HK-2 (cell line): ENCODE results near the gene CAMK1.
"Not testable (repeated sequence)": the region's sequence is repeated elsewhere in the genome, so short reads cannot be mapped to it uniquely, and the experiment has no call there.

Experiments
- DNase-seq: peaks from one replicate; pipeline ENCODE4 v3.0.0-alpha.2; 2018; ENCODE audit not compliant: unreplicated experiment

Gene CAMK1

DNA sequence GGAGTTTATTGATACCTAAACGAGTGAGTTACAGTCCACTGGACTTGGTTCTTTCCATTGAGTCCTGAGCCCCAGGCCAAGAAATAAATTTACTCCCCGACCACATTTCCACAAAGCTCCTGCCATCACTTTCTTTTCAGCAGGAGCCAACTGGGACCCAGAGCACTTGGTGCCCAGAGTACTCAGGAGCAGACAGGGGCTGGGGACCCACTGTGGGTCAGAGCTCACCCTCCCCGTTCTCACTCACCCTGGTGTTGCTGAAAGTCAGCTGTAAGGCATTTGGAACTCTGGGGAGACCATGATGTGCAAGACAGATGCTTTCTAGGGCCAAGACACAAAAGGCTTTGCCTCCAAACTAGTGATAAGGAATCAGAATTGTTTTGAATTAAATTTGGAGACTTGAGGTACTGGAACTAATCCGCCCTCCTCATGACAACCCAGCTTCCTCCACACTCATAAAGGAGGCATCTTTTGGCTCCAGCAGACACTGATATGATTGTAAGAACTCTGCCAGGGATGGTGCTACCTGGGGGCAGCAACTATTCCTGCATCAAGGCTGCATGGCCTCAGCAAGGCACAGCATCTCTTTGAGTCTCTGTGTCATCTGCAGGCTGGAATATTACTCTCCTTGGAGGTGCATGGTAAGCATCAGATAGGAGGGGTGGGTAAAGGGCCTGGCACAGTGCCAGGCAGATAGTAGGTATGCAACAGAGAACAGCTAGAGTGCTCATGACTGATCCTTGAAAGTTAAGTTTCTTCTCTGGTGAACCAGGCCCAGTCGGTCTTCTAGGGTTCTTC lies 7.3 kb upstream of the CAMK1 start:
- DNase-seq = no peak

DNA sequence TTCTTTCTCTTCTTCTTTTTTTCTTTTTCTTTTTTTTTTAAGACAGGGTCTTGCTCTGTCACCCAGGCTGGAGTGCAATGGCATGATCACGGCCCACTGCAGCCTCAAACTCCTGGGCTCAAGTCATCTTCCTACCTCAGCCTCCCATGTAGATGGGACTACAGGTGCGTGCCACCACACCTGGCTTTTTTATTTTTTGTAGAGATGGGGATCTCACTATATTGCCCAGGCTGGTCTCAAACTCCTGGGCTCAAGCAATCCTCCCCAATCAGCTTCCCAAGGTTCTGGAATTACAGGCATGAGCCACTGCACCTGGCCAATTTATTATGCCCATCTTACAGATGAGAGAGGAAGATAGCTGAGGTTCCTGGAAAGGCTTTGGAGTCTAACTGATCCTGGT lies 1.3 kb upstream of the CAMK1 start:
- DNase-seq = not testable (repeated sequence)

DNA sequence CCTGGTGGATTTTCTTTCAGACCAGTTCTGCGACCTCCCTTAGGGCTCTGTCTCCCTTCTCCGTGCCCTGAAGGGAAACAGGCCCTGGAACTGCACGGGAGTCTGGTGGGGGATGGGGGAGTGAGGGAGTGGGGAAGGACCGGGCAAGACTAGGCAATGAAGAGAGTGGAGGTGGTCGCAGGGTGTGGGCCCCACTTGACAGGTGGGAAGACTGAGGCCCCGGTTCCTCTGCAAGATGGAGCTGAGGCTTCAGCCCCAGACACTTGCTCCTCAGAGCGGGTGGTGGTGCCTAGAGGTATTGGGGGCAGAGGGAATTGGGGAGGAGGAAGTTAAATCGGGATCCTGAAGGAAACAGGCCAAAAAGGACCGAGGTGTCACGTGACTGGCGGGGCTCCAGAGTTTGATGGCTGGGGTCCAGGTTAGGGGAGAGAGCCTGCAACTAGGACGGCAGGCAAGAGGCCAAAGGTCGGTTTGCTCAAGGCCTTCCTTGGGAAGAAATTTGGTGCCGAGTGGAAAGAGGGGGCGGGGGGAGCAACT lies 597 bp upstream of the CAMK1 start:
- no peak for DNase-seq

DNA sequence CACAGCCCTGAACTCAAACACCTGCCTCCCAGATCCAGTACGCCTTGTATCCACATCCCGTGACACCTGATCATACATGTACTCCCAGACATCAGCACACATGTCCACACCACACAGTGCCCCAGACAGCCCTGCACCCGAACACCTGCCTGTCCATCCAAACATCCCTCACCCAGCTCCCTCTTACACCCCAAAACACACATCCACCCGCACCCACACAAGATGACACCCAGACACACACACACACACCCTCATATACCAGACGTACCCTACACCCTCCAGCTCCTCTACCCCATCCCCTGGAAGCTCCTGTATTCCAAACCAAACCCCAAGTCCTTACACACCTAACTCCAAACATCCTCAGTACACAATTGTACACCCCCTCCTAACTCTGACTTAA lies 735 bp downstream of the CAMK1 start:
- DNase-seq = no peak

DNA sequence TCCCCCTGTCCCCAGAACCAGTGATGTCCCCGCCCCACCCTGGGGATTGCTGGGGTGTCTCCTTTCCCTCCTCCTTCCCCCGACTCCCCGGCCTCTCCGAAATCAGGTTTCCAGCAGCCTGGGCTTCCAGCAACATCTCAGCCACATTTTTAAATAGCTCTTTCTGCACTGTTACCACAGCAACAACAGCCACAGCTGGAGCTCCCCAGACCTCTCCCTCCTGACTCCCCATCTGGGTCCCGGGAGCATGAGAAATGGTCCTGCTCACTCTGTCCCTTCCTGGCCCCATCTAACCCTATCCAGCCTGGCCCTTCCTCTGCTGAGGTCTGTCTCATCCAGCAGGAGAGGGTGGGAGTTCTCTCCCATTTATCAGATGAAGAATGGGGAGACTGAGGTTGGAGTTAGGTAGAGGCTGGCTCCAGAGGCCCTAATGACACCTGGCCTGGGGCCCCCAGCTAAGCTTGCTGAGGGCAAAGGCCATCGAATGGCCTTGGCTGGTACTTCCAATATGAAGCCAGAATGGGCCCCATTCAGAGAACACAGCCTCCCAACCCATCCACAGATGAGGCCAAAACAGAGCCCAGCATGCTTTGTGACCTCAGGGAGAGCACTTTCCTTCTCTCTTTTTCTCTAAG lies 1.5 kb downstream of the CAMK1 start:
- no peak for DNase-seq

DNA sequence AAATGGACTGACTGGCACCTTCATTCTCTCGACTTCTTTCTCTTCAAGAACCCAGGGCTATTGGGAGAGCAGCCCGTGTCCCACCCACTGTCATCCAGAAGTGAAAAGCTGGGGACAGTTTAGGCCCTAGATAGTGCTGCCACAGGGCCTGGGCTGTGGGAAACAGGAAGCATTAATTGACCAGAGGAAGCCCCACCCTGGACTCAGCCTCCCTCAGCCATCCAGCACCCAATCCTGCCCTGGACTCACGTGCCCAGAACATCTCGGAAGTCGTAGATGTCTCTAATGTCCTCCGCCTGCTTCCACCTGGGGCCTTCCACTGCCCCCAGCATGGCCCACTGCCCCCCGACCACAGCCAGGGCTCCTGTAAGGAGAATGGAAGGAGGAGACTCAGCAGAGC lies 2.3 kb downstream of the CAMK1 start:
- DNase-seq = no peak

DNA sequence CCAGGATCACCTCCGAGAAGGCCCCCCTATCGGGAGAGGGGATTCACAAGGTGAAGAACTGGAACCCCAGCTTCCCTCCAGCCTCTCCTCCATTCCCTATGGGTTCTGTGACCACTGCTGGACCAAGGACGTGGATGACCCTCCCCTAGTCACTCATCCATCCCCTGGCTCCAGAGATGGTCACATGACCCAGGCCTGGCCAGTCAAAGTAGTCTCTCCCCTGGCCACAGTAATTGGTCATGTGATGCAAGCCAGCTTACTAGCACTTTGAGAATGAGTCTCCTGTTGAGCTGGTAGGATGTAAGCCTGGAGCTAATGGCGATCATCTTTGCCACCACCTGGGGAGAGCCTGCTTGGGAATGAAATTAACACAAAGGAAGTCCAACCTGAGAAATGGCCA lies 3.9 kb downstream of the CAMK1 start:
- no peak for DNase-seq

DNA sequence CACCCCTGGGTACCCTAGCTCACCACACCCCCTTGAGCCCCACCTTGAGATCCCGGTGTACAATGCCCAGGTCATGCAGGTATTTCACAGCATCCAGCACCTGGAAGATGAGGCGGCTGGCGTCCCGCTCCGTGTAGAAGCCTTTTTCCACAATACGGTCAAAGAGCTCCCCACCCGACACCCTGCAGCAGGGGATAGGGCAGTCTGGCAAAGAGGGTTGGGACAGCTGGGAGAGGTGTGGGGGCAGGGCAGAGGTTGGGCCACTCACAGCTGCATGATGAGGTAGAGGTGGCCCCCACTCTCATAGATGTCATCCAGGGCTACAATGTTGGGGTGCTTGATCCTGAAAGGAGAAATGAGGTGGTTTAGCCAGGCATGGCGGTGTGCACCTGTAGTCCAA lies 6.9 kb downstream of the CAMK1 start:
- DNase-seq = no peak

DNA sequence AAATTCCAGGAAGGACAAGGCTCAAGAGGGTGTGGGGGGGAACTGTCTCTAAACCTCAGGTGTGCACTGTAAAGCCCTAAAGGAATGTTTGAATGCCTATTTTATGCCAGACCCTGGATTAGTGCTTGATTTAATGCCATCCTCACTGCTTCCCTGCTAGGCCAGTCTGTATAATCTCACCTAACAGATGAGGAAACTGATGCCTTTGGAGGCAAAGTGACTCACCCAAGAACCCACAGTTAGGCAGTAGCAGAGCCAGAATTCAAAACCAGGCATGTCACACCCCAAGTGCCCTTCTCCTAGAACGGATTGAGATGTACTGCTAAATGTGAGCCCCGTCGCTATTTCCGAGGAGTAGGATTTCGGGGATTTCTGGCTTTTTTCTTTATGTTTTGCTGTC lies 7.8 kb downstream of the CAMK1 start:
- DNase-seq = no peak

DNA sequence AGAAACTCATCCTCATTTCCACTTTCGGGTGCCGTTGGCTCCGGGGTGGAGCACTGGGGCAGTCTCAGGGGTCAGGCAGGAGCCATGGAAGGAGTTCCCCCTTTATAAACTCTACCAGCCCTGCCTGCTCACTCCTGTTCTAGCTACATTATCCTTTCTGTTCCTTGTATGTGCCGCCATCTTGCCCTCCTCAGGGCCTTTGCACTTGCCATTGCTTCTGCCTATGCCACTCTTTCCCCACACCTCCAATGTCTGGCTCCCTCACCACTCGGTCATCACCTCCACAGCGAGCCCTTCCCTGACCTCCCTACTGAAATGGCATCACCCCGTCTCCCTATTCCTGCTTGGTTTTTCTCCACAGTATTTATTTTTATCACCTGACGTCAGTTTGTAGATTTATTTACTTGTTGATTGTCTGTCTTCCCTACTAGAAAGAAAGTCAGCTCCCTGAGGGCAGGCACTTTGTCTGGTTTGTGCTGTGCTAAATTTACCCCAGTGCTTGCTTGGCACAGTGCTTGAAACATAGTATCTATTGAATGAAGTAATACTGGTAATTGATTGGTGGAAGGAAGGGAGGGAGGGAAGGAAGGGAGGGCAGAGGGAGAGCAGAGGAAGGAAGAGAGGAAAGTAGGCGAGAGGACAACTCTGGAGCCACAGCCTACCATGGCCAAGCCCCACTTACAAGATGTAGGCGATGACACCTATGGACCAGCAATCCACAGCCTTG lies 8.8 kb downstream of the CAMK1 start:
- DNase-seq = no peak

DNA sequence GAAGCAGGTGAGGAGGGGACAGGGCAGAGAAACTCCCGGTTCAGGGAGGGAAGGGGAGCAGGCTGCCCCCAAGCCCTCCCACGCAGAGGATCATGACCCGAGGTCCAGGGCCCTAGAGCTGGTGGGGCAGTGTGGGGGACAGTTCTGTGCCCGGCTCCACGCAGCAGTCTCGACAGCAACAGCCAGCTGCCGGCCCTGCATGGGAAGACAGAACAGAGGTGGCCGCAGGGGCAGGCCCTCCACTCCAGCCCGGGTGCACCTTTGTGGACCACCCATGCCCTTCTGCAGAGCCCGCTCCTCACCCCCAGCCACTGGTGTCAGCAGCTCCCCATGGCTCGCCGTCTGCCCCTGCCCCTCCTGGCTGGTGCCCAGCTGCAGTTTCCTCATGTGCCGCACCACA lies 12.3 kb downstream of the CAMK1 start:
- DNase-seq = no peak

DNA sequence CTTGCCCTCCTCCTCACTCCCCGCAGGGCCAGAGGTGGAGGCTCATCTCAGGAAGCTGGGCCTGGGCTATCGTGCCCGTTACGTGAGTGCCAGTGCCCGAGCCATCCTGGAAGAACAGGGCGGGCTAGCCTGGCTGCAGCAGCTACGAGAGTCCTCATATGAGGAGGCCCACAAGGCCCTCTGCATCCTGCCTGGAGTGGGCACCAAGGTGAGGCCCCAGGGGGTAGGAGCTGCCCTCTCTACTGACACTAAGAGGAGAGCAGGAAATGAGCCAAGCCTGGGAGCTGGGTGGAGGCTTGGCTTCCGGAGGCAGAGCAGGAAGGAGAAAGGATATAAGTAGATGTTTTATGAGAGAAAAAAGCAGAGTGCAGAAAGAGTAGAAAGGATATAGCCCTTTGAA lies 15.1 kb downstream of the CAMK1 start:
- DNase-seq = no peak

DNA sequence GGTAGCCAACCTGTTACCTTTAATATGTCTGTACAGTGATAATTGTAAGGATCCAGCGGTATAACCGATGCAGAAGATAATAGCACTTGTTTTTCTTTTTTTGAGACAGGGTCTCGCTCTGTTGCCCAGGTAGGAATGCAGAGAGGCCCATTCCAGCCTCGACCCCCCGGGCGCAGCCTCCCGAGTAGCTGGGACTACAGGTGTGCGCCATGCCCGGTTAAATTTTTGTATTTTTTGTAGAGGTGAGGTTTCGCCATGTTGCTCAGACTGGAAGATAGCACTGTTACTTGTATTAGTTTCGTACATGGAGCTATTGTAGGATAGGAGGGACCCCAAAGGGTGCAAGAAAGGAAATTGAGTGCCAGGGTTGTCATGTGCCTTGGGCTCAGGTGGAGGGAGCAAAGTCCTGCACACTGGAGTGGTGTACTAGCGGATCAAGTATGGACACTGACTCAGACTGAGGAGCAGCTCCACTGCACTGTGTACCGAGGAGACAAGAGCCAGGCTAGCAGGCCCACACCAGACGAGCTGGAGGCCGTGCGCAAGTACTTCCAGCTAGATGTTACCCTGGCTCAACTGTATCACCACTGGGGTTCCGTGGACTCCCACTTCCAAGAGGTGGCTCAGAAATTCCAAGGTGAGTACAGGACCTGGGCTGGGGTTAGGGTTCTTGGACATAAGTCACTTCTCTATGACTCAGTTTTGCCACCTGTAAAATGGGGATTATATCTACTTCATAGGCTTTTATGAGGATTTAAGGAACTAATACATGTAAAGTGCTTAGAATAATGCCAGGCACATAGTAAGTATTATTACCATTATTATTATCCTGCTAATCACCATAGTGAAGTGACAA lies 19.0 kb downstream of the CAMK1 start:
- DNase-seq = no peak

DNA sequence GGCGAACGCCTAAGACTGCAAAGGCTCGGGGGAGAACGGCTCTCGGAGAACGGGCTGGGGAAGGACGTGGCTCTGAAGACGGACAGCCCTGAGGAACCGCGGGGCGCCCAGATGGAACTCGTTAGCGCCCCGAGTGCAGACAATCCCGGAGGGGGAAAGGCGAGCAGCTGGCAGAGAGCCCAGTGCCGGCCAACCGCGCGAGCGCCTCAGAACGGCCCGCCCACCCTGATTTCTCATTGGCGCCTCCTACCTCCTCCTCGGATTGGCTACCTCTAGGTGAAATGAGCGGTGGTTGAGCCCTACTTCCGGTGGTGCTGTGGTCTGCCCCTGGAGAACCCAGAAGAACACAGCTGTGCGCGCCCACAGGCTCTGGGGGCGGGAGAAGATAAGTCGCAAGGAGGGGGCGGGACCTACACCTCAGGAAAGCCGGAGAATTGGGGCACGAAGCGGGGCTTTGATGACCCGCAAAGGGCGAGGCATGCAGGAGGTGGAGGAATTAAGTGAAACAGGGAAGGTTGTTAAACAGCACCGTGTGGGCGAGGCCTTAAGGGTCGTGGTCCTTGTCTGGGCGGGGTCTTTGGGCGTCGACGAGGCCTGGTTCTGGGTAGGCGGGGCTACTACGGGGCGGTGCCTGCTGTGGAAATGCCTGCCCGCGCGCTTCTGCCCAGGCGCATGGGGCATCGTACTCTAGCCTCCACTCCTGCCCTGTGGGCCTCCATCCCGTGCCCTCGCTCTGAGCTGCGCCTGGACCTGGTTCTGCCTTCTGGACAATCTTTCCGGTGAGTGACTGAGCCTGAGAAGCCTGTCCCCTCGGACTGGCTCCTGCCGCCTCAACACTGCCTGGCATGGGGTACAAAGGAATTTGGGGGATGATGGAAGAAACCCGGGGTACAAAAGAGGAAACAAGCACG lies 19.8 kb downstream of the CAMK1 start, which contains the start of gene OGG1:
OGG1 (plus strand) TSS at position 308 of the 911 bp plus-strand sequence; CDS start at position 643, 335 bp downstream.
- peak; percentile 92 for DNase-seq

DNA sequence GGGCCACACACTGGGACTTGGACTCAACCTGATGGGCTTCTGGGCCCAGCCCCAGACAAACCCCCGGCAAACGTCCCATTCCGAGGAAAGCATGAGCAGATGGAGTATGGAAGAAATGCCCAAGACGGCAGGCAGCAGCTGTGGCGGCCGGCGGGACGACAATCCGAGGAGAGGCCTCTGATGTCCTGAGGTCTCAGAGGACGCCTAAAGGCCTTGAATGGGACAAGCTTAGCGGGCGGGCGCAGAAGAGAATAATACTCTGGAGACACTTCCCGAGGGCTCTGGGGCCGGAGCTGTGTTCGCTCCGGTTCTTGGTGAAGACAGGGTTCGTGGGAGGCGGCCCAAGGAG lies 20.5 kb downstream of the CAMK1 start:
- no peak for DNase-seq

DNA sequence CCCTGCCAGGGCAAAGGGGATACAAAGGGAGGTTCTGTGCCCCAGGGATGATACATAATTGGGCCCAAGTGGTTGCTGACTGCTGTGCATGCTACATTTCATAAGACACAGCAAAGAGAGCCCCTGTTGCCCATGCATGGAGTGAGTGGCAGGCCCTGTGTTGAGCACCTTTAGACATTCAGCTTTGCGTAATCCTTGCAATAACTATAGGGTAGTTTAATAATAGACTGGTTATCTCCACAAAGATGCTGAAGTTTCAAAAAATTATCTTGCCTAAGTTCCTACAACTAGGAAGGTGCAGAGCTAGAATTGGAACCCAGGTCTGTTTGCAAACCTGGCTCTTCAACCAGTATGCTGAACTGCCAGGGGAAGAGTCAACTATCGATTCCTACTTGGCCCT lies 21.7 kb downstream of the CAMK1 start:
- no peak for DNase-seq

DNA sequence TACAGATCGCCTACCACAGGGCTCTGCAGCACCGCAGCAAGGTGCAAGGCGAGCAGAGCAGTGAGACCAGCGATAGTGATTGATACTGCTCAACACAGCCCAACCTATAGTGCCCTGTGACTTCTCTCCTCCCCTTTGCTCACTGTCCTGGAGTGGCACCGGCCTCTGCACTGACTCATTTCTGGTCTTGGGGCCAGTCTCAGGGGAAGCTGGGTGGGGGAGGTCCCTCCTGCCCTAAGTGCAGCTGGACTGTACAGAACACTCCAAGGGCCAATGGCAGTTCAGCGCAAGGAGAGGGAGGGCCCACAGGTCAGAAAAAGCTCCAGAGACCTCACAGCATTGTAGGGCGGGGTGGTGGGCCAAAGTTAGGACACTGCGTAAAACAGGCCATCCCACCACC lies 22.5 kb downstream of the CAMK1 start:
- peak; percentile 75 for DNase-seq

DNA sequence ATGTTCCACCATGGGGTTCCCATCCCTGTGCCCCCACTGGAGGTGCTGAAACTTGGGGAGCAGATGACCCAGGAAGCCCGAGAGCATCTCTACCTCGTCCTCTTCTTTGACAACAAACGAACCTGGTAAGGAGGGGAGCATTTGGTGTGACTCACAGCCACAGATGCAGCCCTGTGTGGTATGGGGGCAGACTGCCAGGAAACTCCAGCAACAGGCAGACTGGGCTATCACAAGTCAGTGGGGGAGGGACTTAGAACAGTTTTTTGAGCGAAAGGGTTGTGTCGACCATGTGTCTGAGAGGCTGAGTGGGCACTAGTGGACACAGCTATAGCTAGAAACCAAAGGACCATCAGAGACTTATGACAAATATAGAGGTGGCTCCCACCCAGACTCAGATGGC lies 23.4 kb downstream of the CAMK1 start:
- DNase-seq = peak; percentile 53

DNA sequence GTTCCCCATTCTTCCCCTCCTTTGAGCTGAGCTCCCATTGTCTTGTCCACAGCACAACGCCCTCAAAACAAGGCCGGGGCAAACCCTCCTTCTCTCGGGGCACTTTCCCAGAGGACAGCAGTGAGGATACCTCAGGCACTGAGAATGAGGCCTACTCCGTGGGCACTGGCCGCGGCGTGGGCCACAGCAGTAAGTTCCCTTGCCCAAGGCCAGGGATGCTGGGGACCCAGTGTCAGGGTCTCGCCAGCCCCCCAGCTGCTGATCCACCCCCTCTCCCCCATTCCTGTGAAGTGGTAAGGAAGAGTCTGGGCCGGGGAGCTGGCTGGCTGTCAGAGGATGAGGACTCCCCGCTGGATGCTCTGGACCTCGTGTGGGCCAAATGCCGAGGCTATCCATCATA lies 24.2 kb downstream of the CAMK1 start:
- DNase-seq = no peak

DNA sequence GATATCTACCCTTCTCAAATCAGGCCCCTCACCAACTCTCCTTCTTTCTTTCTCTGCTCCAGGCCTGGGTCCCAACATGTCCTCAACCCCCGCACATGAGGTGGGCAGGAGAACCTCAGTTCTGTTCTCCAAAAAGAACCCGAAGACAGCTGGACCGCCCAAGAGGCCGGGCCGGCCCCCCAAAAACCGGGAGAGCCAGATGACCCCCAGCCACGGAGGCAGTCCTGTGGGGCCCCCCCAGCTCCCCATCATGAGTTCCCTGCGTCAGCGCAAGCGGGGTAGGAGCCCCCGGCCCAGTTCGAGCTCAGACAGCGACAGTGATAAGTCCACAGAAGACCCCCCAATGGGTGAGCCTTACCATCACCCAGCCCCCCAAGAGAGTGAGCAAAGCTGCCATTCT lies 25.6 kb downstream of the CAMK1 start:
- no peak for DNase-seq

DNA sequence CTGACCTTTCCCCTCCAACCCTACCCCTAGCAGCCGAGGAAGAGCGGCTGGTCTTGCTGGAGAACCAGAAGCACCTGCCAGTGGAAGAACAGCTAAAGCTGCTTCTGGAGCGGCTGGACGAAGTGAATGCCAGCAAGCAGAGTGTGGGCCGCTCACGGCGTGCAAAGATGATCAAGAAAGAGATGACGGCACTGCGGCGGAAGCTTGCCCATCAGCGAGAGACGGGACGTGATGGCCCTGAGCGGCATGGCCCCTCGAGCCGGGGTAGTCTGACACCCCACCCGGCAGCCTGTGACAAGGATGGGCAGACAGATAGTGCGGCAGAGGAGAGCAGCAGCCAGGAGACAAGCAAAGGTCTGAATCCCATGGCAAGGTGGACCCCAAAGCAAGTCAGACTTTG lies 26.2 kb downstream of the CAMK1 start:
- DNase-seq = no peak
